ENCODE results near the gene WDR90. TPM values are rescaled to one million over a fixed set of nuclear protein-coding genes. Genes with fewer than 3 reads are reported as not detected.

The WDR90 gene
- 75.8 and 102 TPM in 2 replicates for total RNA-seq (ENCODE audit: low replicate concordance)
- long read RNA-seq, partial matches to known transcripts, result 1 of 3 reads
- long read RNA-seq, other reads (novel, unspliced or antisense), result 1 of 3 reads

DNA sequence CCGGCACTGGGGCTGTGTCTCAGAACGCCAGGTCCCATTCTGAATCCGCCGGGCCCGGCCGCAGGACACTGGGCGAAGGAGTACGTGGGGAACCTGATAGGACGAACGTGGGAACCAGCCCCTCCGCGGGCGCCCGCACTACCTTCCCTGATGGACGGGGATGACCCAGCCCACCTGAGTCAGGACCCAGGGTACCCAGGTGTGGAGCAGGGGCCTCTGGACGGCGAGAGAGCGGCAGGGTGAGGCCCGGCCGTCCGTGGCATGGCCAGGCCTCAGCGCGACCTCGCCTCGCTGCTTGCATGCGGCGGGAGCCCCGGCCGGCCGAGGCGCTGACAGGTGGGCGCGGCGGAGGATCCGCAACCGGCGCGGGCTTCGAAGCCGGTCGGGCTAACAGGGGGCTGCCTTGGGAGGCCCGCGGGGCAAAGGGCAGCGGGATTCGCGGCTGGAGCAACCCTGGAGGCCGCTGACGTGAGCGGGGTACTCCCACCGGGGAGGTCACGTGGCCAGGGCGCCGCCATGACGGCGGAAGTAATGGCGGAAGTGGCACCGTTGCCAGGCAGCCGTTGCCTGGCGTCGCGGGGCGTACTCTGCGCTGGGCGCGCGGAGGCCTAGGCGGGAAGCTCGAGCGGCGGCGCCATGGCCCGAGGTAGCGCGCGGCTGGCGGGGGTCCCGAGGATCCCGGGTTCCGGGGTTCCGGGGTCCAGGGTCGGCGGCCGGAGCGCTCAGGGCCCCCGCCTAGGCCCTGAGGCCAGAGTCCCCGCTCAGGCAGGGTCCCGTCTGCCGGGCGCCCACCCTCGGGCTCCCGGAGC, at the start of gene WDR90:
Gene WDR90 (plus strand): TSS at position 585 of the 809 bp plus-strand sequence. CDS start 52 bp downstream, at position 637.
- H3K4me3 Mint-ChIP-seq, result peak within 1 kb of the TSS; percentile 84
- no peaks in the 10 kb centered on the region for H3K36me3 Mint-ChIP-seq
- DNase-seq (ENCODE audit: extremely low spot score, unreplicated experiment), result peak; percentile 95
- TF ChIP-seq, protein P1, sequence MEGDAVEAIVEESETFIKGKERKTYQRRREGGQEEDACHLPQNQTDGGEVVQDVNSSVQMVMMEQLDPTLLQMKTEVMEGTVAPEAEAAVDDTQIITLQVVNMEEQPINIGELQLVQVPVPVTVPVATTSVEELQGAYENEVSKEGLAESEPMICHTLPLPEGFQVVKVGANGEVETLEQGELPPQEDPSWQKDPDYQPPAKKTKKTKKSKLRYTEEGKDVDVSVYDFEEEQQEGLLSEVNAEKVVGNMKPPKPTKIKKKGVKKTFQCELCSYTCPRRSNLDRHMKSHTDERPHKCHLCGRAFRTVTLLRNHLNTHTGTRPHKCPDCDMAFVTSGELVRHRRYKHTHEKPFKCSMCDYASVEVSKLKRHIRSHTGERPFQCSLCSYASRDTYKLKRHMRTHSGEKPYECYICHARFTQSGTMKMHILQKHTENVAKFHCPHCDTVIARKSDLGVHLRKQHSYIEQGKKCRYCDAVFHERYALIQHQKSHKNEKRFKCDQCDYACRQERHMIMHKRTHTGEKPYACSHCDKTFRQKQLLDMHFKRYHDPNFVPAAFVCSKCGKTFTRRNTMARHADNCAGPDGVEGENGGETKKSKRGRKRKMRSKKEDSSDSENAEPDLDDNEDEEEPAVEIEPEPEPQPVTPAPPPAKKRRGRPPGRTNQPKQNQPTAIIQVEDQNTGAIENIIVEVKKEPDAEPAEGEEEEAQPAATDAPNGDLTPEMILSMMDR (conservative IDR thresholded peaks at IDR 0.05), result no peak
- H3K27ac Mint-ChIP-seq, result peak within 1 kb of the TSS; percentile 79
- H3K27me3 Mint-ChIP-seq, result no peaks in the 10 kb centered on the region
- H3K9me3 Mint-ChIP-seq, result no peaks in the 10 kb centered on the region
- H3K4me1 Mint-ChIP-seq (ENCODE audit: unreplicated experiment), result no peaks in the 10 kb centered on the region

DNA sequence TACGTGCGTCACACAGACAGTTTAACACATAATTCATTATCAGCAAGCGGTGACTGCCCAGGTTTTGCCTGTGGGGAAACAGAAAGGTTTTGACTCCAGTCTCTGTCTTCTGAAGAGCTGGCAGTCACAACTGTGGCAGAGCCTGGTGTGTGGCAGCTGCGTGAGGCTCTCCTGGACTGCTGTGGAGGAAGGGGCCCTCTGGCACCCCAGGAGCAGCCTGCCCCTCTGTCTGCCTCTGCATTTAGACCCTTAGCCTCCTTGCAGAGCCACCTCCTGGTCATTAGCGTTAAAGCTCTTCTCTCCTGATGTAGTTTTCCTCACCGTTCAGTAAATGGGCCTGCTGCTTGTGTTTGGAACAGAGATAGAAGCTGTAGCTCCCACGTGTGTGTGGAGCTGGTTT, 48.4 kb upstream of the WDR90 start:
- Mint-ChIP-seq H3K36me3 (peaks cover 17% of the 10 kb centered on the region), H3K27me3 (no peaks in the 10 kb centered on the region), H3K27ac (no peak overlapping the region), H3K4me3 (no peak overlapping the region), H3K4me1 (ENCODE audit: unreplicated experiment) (peaks cover 4% of the 10 kb centered on the region), H3K9me3 (no peaks in the 10 kb centered on the region)
- TF ChIP-seq, protein P1 (conservative IDR thresholded peaks at IDR 0.05), result peak; percentile 30
- DNase-seq (ENCODE audit: extremely low spot score, unreplicated experiment), result no peak

DNA sequence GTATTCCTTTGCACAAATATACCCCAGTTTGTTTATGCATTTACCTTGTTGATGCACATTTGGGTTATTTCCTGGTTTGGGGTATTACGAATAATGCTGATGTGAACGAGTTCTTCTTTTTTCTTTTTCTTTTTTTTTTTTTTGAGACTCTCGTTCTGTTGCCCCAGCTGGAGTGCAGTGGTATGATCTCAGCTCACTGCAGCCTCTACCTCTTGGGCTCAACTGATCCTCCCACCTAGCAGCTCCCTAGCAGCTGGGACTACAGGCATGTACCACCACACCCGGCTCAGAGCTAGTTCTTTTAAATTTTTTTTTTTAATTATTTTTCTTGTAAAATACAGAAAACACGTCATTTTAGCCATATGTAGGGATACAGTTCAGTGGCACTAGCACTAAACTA, 45.2 kb upstream of the WDR90 start:
- no peak for DNase-seq (ENCODE audit: extremely low spot score, unreplicated experiment)
- TF ChIP-seq, protein P1 (conservative IDR thresholded peaks at IDR 0.05), result no peak
- peaks cover 12% of the 10 kb centered on the region for H3K36me3 Mint-ChIP-seq
- no peak overlapping the region for H3K27ac Mint-ChIP-seq
- no peaks in the 10 kb centered on the region for H3K9me3 Mint-ChIP-seq
- H3K4me3 Mint-ChIP-seq, result no peak overlapping the region
- no peaks in the 10 kb centered on the region for H3K27me3 Mint-ChIP-seq
- H3K4me1 Mint-ChIP-seq (ENCODE audit: unreplicated experiment), result peaks cover 9% of the 10 kb centered on the region

GRCh38 chr16:606656-607307, 42.4 kb upstream of the WDR90 start:
- no peak overlapping the region for H3K4me3 Mint-ChIP-seq
- H3K4me1 Mint-ChIP-seq (ENCODE audit: unreplicated experiment), result peaks cover 13% of the 10 kb centered on the region
- TF ChIP-seq, protein P1 (conservative IDR thresholded peaks at IDR 0.05), result no peak
- no peak for DNase-seq (ENCODE audit: extremely low spot score, unreplicated experiment)
- peaks cover 12% of the 10 kb centered on the region for H3K36me3 Mint-ChIP-seq
- H3K27ac Mint-ChIP-seq, result no peak overlapping the region
- H3K27me3 Mint-ChIP-seq, result no peaks in the 10 kb centered on the region
- no peaks in the 10 kb centered on the region for H3K9me3 Mint-ChIP-seq

GRCh38 chr16:608019-608418, 41.1 kb upstream of the WDR90 start:
- DNase-seq (ENCODE audit: extremely low spot score, unreplicated experiment), result no peak
- Mint-ChIP-seq H3K9me3 (no peaks in the 10 kb centered on the region), H3K36me3 (peaks cover 11% of the 10 kb centered on the region), H3K27ac (no peak overlapping the region), H3K4me1 (ENCODE audit: unreplicated experiment) (peaks cover 13% of the 10 kb centered on the region), H3K27me3 (no peaks in the 10 kb centered on the region), H3K4me3 (no peak overlapping the region)
- TF ChIP-seq, protein P1 (conservative IDR thresholded peaks at IDR 0.05), result no peak
